Glutamatergic neuron (in vitro differentiated cells): Measurements from ENCODE around the gene VSX2. TPM values are rescaled to one million over a fixed set of nuclear protein-coding genes. Genes with fewer than 3 reads are reported as not detected.

Source experiments
- DNase-seq: peaks from one replicate; pipeline ENCODE4 v3.0.0; 2022
- H3K27ac Mint-ChIP-seq: one replicate; pipeline ENCODE4 v1.8.0; 2020; ENCODE audit warnings: mild to moderate bottlenecking, mixed read lengths, inconsistent platforms; ENCODE audit not compliant: unreplicated experiment
- H3K27me3 Mint-ChIP-seq: one replicate; pipeline ENCODE4 v1.8.0; 2020; ENCODE audit warnings: mild to moderate bottlenecking, moderate library complexity, mixed read lengths, inconsistent platforms; ENCODE audit not compliant: unreplicated experiment
- H3K36me3 Mint-ChIP-seq: one replicate; pipeline ENCODE4 v1.8.0; 2020; ENCODE audit warnings: mild to moderate bottlenecking, mixed read lengths, inconsistent platforms; ENCODE audit not compliant: unreplicated experiment
- H3K4me1 Mint-ChIP-seq: one replicate; pipeline ENCODE4 v1.8.0; 2020; ENCODE audit warnings: mild to moderate bottlenecking, low read depth, mixed read lengths, inconsistent platforms; ENCODE audit not compliant: unreplicated experiment
- H3K4me3 Mint-ChIP-seq: one replicate; pipeline ENCODE4 v1.8.0; 2020; ENCODE audit warnings: mild to moderate bottlenecking, mixed read lengths, inconsistent platforms; ENCODE audit not compliant: unreplicated experiment
- H3K9me3 Mint-ChIP-seq: one replicate; pipeline ENCODE4 v1.8.0; 2020; ENCODE audit warnings: mild to moderate bottlenecking, moderate library complexity, mixed read lengths, inconsistent platforms; ENCODE audit not compliant: unreplicated experiment
- total RNA-seq: library from RNA; stranded (reverse); fragmentation: NEBNext Ultra II Directional; extraction: Animal tissue kit (Norgen Biotek cat#: 25700); gene quantifications from one replicate; pipeline ENCODE4 v1.2.1, GENCODE V29; 2021; ENCODE audit not compliant: unreplicated experiment
- TF ChIP-seq, protein P1 (sequence below): fragments of 200-600 bp; sonication (generic); IDR thresholded peaks from one replicate; pipeline ENCODE4 v1.5.0; 2021; ENCODE audit not compliant: partially characterized antibody, unreplicated experiment

The VSX2 gene
- total RNA-seq, 1 donor from 2014 or later, result not detected

DNA sequence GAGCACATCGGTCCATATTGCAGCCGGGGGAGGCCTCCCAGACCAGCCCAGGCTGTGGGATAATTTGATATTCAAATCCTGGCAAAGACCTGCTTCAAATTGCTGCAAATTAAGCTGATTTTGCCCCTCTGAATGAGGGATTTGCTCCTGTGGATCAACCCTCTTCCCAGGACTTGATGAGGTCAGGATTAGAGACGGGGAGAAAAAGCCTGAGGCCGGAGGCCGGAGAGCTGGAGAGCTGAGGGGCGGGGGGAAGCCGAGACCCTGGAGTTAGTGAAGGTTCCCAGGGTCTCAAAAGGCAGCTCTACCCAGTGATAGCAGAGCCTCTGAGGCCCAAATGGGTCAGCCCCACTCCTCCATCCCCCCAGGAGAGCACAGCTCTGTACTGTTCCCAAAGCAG is 17.5 kb upstream of the VSX2 start:
- H3K36me3 Mint-ChIP-seq, result no peaks in the 10 kb centered on the region
- DNase-seq, result no peak
- no peak overlapping the region for H3K4me3 Mint-ChIP-seq
- TF ChIP-seq, protein P1, sequence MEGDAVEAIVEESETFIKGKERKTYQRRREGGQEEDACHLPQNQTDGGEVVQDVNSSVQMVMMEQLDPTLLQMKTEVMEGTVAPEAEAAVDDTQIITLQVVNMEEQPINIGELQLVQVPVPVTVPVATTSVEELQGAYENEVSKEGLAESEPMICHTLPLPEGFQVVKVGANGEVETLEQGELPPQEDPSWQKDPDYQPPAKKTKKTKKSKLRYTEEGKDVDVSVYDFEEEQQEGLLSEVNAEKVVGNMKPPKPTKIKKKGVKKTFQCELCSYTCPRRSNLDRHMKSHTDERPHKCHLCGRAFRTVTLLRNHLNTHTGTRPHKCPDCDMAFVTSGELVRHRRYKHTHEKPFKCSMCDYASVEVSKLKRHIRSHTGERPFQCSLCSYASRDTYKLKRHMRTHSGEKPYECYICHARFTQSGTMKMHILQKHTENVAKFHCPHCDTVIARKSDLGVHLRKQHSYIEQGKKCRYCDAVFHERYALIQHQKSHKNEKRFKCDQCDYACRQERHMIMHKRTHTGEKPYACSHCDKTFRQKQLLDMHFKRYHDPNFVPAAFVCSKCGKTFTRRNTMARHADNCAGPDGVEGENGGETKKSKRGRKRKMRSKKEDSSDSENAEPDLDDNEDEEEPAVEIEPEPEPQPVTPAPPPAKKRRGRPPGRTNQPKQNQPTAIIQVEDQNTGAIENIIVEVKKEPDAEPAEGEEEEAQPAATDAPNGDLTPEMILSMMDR, result no peak
- H3K27me3 Mint-ChIP-seq, result peaks cover 12% of the 10 kb centered on the region
- no peaks in the 10 kb centered on the region for H3K4me1 Mint-ChIP-seq
- H3K9me3 Mint-ChIP-seq, result no peaks in the 10 kb centered on the region
- no peak overlapping the region for H3K27ac Mint-ChIP-seq

DNA sequence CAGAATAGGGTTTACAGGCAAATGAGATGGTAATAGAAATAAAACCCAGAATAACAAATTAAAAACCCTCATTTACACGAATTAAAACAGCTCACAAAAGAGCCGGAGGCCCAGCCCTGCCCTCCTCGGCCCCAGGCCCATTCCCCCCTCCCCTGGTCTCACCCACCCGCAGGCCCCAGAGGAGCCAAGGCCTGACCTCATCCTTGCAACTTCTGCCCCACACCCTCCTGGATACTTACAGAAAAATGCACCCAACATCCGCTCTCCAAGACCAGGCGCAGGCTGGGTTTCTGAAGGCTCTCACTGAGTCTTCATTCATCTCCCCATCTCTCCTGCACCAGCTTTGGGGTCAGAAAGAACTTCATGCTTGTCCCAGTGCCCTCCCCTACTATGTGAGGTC is 16.2 kb upstream of the VSX2 start:
- H3K27ac Mint-ChIP-seq, result no peak overlapping the region
- TF ChIP-seq, protein P1, result no peak
- H3K27me3 Mint-ChIP-seq, result peaks cover 19% of the 10 kb centered on the region

GRCh38 chr14:74231784-74232183 is 7.5 kb upstream of the VSX2 start:
- no peak for DNase-seq
- H3K9me3 Mint-ChIP-seq, result peaks cover 3% of the 10 kb centered on the region
- no peak overlapping the region for H3K27ac Mint-ChIP-seq
- H3K36me3 Mint-ChIP-seq, result peaks cover 15% of the 10 kb centered on the region
- TF ChIP-seq, protein P1, result no peak
- H3K27me3 Mint-ChIP-seq, result peaks cover 20% of the 10 kb centered on the region
- no peaks in the 10 kb centered on the region for H3K4me1 Mint-ChIP-seq
- H3K4me3 Mint-ChIP-seq, result no peak overlapping the region

More for the DNA sequence above, 16.2 kb upstream of the VSX2 start:
- Mint-ChIP-seq H3K4me1 (no peaks in the 10 kb centered on the region), H3K4me3 (no peak overlapping the region), H3K36me3 (no peaks in the 10 kb centered on the region), H3K9me3 (no peaks in the 10 kb centered on the region)
- DNase-seq, result no peak

DNA sequence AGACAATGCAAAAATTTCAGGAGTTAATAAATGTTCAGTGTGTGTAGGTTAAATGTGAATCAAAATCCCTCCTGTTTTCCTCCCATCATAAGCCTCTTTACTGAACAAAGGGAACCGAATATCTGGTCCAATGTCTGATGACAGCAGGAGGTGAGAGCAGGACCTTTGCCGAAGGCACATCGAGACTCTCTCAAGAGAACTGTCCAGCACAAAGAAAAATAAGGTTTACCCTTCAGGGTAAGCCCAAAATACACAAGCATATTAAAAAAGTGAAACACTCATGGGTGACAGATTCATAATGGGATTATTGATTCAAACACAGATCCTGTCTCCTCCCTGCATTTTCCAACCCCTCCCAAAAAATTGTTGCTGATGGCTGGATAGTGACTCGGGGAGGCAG is 4.2 kb upstream of the VSX2 start:
- TF ChIP-seq, protein P1, result no peak
- DNase-seq, result no peak
- peaks cover 20% of the 10 kb centered on the region for H3K27me3 Mint-ChIP-seq

DNA sequence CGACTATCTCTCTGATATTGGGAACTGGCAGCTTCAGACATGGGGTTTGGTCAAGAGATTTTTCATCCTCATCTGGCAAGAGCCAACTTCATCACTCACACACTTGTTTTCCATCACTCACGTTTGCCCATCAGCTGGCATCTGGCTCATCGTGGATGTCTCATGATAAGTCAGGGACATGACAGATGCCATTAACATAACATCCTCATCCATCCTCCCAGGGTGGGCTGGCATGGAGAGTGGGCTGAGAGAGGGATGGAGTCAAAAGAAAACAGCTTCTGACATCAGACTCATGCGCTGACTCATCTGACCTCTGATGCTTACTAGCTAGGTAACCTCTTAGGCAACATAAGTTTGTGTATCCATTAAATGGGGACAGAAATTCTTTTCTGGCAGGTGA is 1.8 kb upstream of the VSX2 start:
- Mint-ChIP-seq H3K4me1 (no peaks in the 10 kb centered on the region), H3K36me3 (peaks cover under 1% of the 10 kb centered on the region), H3K4me3 (no peak overlapping the region), H3K27me3 (peaks cover 24% of the 10 kb centered on the region), H3K27ac (no peak overlapping the region), H3K9me3 (peaks cover 1% of the 10 kb centered on the region)
- TF ChIP-seq, protein P1, result no peak
- DNase-seq, result no peak

More for the DNA sequence above, 4.2 kb upstream of the VSX2 start:
- Mint-ChIP-seq H3K9me3 (peaks cover 3% of the 10 kb centered on the region), H3K36me3 (peaks cover 15% of the 10 kb centered on the region), H3K4me1 (no peaks in the 10 kb centered on the region), H3K27ac (no peak overlapping the region), H3K4me3 (no peak overlapping the region)
